GM19372 (cell line): ENCODE data around the gene TNRC6B.

Experiments
- ATAC-seq: cut with Tn5 transposase; IDR thresholded peaks from one replicate; pipeline ENCODE4 v1.9.1; 2021; ENCODE audit warnings: mild to moderate bottlenecking, low read depth, moderate library complexity; ENCODE audit not compliant: unreplicated experiment

TNRC6B gene

DNA sequence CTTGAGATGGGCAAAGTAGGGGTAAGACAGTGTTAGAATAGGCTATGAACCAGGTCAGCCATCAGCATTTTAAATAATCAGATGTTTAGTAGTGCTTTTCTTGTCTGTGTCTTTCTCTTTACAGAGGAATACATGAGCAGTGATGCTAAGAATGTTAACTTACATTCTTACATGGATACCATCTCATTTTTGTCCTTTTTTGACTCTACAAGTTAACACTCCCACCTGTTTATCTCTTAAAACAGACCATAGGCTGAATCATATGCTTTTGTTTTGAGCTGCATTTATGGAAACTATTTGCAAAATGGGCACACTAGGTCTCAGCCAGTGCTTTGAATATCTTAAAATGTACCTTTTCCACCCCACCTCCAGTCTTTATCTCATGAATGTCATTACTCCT, 143.0 kb downstream of the TNRC6B start:
- no peak for ATAC-seq

GRCh38 chr22:40322021-40322420, 144.3 kb downstream of the TNRC6B start:
- no peak for ATAC-seq

GRCh38 chr22:40322818-40323447, 145.2 kb downstream of the TNRC6B start:
- ATAC-seq = no peak

- no peak for ATAC-seq
Measured at GRCh38 chr22:40323681-40324171, 146.0 kb downstream of the TNRC6B start.

DNA sequence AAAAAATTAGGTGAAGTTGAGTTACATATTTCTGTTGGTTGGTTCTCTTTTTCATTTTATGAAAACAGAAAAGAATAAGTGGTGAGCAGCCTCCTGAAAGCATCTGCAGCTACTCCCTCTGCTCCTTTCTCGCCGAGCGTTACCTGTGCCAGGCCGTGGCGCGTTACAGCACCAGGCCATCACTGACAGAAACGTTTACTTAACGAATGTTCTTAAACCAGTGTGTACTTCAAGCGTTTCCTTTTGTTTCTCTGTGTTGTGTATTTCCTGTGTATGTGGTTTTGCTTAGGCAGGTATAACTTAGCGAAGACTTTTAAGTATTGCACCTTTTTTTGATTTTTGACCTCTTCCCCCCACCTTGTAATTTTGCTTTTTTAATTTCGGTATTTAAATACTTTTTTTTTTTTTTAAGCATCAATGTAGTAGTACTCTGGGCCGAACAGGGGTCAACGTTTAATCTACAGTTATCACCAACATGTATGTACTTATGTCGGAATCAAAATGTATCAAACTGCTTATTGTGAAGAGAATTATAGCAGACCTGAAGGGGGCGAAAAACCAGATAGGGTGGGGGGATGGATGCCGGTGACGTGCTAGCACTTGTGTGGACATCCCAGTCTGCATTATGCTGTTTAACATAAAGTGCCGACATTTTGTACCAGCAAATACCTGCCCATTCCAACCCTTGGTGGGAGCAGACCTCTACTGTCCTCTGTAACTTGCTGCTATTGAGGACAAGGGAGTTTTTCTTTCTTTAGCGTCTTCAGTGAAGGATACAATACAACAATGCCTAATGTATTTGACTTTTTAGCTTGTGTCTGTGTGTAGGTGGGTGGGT, 147.0 kb downstream of the TNRC6B start:
- ATAC-seq = no peak

DNA sequence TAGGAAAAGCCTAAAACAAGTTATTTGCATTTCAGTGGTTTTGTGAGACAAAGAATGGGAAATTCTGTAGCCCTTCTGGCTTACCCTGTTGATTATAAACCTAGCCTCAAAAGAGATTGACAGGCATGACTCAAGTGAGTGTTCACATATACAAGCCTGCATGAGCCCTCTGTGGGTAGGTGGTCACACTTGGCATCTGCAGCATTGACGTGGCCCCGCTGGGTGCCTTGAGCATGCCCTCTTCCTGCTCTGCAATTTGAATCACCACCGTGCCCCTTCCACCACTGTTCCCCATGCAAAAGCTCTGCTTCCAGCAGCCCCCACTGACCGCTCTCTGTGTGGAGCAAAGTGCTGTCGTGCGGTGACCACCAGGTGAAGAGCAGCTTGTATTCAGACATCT, 147.6 kb downstream of the TNRC6B start:
- no peak for ATAC-seq

GRCh38 chr22:40326905-40327735, 149.4 kb downstream of the TNRC6B start:
- no peak for ATAC-seq

- no peak for ATAC-seq
Measured at GRCh38 chr22:40328546-40329456, 151.1 kb downstream of the TNRC6B start.

- ATAC-seq = no peak
Measured at GRCh38 chr22:40329466-40329865, 151.7 kb downstream of the TNRC6B start.

DNA sequence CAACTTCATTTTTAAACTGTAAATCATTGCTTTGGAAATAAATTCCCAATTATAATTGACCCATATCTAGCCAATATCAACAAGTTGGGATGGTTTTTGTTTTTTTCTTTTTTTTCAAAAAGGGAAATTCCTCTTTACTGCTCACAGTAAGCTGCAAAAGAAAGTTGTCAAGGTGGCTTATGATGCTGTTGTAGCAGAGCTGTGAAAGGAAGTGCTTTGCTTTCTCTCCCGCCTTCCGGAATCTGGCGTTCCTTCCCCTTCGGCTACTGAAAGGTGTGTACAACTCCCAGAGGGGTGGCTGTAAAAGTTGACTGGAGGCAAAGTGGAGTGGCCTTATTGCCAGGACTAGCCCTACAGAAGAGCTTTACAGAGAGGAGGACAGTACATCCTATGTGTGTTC, 152.4 kb downstream of the TNRC6B start:
- ATAC-seq = no peak

GRCh38 chr22:40330615-40331014, 152.9 kb downstream of the TNRC6B start:
- ATAC-seq = no peak

DNA sequence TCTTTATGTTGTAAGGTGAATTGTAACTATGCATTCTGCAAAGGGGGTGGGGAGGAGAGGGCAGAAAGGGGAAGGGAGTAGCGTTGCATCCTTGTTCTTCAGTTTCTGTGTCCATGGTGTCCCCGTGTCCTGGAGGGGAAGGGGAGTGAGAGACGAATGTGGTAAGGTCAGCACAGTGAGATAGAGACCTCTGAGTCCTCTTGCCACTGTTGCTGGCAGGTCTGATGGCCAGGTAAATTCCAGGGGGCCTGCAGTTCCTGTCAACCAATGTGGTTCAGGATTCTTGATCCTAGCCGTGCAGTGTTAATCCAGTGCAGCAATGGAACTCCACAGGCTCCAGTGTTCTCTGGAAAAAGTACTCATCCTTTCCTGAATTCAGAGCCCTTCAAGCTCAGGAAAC, 154.0 kb downstream of the TNRC6B start:
- no peak for ATAC-seq

GRCh38 chr22:40332319-40332781, 154.6 kb downstream of the TNRC6B start:
- no peak for ATAC-seq

DNA sequence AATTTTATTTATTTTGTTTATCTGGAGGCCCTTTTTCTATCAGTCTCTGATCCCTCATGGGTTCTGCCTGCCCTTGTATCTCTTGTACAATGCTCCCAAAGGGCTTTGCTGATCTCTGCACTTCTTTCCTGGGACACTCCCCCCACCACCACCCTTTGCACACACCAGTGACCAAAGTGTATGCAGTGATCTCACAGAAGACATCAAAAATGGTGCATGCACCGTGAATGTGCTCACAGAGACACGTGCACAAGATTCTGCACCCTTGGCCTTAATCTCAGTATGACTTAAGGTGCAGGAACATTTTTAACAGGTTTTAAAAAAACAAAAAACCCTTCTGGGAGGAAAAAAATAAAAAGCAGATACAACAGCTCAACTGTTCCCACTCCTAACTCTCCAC, 156.3 kb downstream of the TNRC6B start:
- ATAC-seq = no peak

GRCh38 chr22:40334899-40335298, 157.2 kb downstream of the TNRC6B start:
- no peak for ATAC-seq

DNA sequence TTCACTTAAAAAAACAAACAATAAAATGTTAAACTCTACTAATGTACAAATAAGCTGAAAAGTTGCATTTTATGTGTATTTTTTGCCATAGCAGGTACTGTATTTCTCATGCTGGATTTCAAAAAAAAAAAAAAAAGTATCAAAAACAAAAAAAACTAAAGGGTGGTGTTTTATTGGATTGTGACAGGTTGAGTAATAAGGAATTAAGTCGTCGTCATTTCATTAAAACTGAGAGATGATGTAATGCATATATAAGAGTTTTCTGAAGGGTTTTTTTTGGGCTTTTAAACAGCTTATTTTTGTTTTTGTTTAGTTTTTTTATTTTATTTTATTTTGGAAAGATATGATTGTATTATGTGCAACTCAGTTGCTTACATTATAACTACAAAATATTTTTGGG, 157.6 kb downstream of the TNRC6B start:
- no peak for ATAC-seq

GRCh38 chr22:40340044-40340443, 162.3 kb downstream of the TNRC6B start:
- no peak for ATAC-seq

DNA sequence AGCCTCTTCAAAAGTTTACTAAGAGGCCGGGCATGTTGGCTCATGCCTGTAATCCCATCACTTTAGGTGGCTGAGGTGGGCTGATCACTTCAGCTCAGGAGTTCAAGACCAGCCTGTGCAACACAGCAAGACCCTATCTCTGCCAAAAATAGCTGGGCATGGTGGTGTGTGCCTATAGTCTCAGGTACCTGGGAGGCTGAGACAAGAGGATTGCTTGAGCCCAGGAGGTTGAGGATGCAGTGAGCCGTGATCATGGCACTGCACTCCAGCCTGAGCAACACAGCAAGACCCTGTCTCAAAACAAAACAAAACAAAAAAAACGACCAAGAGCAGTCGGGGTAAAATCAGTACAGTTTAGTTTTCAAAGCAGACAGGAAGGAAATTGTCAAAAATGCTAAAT, 163.9 kb downstream of the TNRC6B start:
- ATAC-seq = no peak

GRCh38 chr22:40342521-40342920, 164.8 kb downstream of the TNRC6B start:
- no peak for ATAC-seq

DNA sequence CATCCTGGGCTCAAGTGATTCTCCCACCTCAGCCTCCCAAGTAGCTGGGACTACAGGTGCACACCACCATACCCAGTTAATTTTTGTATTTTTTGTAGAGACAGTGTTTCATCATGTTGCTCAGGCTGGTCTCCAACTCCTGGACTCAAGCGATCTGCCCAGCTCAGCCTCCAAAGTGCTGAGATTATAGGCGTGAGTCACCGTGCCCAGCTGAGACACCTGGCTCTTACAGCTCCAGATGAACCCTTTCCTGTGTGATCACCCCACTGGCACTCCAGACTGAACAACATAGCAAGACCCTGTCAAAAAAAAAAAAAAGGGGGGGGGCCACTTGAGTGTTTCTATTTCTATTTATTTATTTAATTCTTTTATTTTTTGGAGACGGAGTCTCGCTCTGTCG, 167.5 kb downstream of the TNRC6B start:
- no peak for ATAC-seq
